PC-9 (cell line): Measurements from ENCODE around the gene CDH18.

Experiments used
- CTCF ChIP-seq: fragments of 200-600 bp; sonication (generic); conservative IDR thresholded peaks from 2 replicates; pipeline ENCODE4 v1.6.1; 2017; ENCODE audit warnings: mixed run types, antibody characterized with exemption, mild to moderate bottlenecking, moderate library complexity
- EZH2 ChIP-seq: fragments of 200-600 bp; sonication (generic); IDR thresholded peaks from 2 replicates; pipeline ENCODE4 v1.8.0; 2017; ENCODE audit warnings: antibody characterized with exemption, low read depth

DNA sequence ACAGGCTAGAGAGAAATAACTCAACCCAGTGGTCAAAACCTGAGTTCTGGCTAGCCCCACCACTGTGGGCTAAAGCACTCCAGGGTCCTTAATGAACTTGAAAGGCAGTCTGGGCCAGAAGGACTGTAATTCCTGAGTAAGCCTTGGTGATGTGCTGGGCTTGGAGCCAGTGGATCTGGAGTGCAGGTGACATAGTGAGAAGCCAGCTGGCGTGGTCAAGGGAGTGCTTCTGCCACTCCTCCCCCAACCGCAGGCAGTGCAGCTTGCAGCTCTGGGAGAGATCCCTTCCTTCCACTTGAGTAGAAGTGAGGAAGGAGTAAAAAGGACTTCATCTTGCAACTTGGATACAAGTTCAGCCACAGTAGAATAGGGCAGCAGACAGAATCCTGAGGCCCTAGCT, 424.0 kb downstream of the CDH18 start:
- no peak for TF ChIP-seq CTCF
- TF ChIP-seq EZH2, result no peak
